Liver (tissue), 3 donors: ENCODE measurements around the gene ARMH3.

Source experiments
- EGR1 ChIP-seq, 2 donors: IDR thresholded peaks; 2 replicates each; pipeline ENCODE4 v1.6.1; 2016 to 2018; ENCODE audit warnings: antibody characterized with exemption in 2 of 2, low read depth in 2 of 2
- FOXA1 ChIP-seq: IDR thresholded peaks from 2 replicates; pipeline ENCODE4 v1.6.1; 2016; ENCODE audit warnings: antibody characterized with exemption
- GABPA ChIP-seq, 2 donors: IDR thresholded peaks in 1 of 2; conservative IDR thresholded peaks in 1 of 2; 2 replicates each; pipeline ENCODE4 v1.6.1; 2016; ENCODE audit warnings: antibody characterized with exemption in 2 of 2, mild to moderate bottlenecking in 1 of 2, moderate library complexity in 1 of 2
- JUND ChIP-seq, 2 donors: IDR thresholded peaks; 2 replicates each; pipeline ENCODE4 v1.6.1; 2016; ENCODE audit warnings: antibody characterized with exemption in 2 of 2
- NR2F2 ChIP-seq: IDR thresholded peaks from 2 replicates; pipeline ENCODE4 v1.6.1; 2016; ENCODE audit warnings: antibody characterized with exemption
- RAD21 ChIP-seq, 2 donors: IDR thresholded peaks; 2 replicates each; pipeline ENCODE4 v1.6.1; 2016; ENCODE audit warnings: antibody characterized with exemption in 2 of 2, mild to moderate bottlenecking in 2 of 2
- SP1 ChIP-seq: IDR thresholded peaks from 2 replicates; pipeline ENCODE4 v1.6.1; 2018; ENCODE audit warnings: antibody characterized with exemption, mild to moderate bottlenecking
- TAF1 ChIP-seq: conservative IDR thresholded peaks from 2 replicates; pipeline ENCODE4 v1.6.1; 2016; ENCODE audit warnings: antibody characterized with exemption, mild to moderate bottlenecking
- YY1 ChIP-seq: IDR thresholded peaks from 2 replicates; pipeline ENCODE4 v1.6.1; 2016; ENCODE audit warnings: antibody characterized with exemption, mild to moderate bottlenecking
- TF ChIP-seq, protein P1 (sequence below): IDR thresholded peaks from 2 replicates; pipeline ENCODE4 v1.6.1; 2016; ENCODE audit warnings: antibody characterized with exemption
- TF ChIP-seq, protein P2 (sequence below): fragments of 150-350 bp; IDR thresholded peaks from 2 replicates; pipeline ENCODE4 v1.5.1; 2017; ENCODE audit warnings: improper control_type of control experiment, low read depth, low read length; ENCODE audit not compliant: missing input control
- TF ChIP-seq, protein P3 (sequence below): IDR thresholded peaks from 2 replicates; pipeline ENCODE4 v1.6.1; 2016; ENCODE audit warnings: antibody characterized with exemption
- TF ChIP-seq, protein P4 (sequence below): IDR thresholded peaks from 2 replicates; pipeline ENCODE4 v1.6.1; 2016; ENCODE audit warnings: antibody characterized with exemption, mild to moderate bottlenecking
- TF ChIP-seq, protein P5 (sequence below): IDR thresholded peaks from 2 replicates; pipeline ENCODE4 v1.6.1; 2016; ENCODE audit warnings: antibody characterized with exemption
- donor health status: healthy.
- donor health status: healthy.

DNA sequence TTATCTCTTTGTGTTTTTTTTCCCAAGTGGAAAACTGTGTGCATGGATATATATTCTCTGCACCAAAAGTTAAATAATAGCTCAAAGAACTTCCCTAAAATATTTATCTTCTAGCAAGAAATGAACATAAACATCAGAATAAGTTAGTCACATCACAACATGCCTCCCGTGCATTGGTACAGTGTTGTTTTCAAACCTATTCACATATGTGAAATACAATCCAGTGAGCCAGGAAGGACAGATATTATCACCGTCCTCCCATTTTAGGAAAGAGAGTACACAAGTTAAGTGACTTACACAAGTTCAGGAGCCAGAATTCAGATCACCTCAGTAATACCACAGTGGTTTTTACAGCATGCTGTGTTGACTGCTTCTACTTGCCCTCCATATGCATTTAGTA lies 22.2 kb downstream of the ARMH3 start:
- TF ChIP-seq, protein P1, sequence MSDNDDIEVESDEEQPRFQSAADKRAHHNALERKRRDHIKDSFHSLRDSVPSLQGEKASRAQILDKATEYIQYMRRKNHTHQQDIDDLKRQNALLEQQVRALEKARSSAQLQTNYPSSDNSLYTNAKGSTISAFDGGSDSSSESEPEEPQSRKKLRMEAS: no peak
- TF ChIP-seq, protein P2, sequence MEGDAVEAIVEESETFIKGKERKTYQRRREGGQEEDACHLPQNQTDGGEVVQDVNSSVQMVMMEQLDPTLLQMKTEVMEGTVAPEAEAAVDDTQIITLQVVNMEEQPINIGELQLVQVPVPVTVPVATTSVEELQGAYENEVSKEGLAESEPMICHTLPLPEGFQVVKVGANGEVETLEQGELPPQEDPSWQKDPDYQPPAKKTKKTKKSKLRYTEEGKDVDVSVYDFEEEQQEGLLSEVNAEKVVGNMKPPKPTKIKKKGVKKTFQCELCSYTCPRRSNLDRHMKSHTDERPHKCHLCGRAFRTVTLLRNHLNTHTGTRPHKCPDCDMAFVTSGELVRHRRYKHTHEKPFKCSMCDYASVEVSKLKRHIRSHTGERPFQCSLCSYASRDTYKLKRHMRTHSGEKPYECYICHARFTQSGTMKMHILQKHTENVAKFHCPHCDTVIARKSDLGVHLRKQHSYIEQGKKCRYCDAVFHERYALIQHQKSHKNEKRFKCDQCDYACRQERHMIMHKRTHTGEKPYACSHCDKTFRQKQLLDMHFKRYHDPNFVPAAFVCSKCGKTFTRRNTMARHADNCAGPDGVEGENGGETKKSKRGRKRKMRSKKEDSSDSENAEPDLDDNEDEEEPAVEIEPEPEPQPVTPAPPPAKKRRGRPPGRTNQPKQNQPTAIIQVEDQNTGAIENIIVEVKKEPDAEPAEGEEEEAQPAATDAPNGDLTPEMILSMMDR: no peak
- no peak for TF ChIP-seq GABPA (IDR thresholded peaks at IDR 0.05 in 1 of 2, conservative IDR thresholded peaks at IDR 0.05 in 1 of 2)
- TF ChIP-seq, protein P3, sequence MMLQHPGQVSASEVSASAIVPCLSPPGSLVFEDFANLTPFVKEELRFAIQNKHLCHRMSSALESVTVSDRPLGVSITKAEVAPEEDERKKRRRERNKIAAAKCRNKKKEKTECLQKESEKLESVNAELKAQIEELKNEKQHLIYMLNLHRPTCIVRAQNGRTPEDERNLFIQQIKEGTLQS: no peak
- no peak for TF ChIP-seq EGR1 (IDR thresholded peaks at IDR 0.05; ENCODE audit: low read depth in 2 of 2)
- TF ChIP-seq TAF1: no peak
- no peak for TF ChIP-seq JUND (IDR thresholded peaks at IDR 0.05)
- TF ChIP-seq, protein P4, sequence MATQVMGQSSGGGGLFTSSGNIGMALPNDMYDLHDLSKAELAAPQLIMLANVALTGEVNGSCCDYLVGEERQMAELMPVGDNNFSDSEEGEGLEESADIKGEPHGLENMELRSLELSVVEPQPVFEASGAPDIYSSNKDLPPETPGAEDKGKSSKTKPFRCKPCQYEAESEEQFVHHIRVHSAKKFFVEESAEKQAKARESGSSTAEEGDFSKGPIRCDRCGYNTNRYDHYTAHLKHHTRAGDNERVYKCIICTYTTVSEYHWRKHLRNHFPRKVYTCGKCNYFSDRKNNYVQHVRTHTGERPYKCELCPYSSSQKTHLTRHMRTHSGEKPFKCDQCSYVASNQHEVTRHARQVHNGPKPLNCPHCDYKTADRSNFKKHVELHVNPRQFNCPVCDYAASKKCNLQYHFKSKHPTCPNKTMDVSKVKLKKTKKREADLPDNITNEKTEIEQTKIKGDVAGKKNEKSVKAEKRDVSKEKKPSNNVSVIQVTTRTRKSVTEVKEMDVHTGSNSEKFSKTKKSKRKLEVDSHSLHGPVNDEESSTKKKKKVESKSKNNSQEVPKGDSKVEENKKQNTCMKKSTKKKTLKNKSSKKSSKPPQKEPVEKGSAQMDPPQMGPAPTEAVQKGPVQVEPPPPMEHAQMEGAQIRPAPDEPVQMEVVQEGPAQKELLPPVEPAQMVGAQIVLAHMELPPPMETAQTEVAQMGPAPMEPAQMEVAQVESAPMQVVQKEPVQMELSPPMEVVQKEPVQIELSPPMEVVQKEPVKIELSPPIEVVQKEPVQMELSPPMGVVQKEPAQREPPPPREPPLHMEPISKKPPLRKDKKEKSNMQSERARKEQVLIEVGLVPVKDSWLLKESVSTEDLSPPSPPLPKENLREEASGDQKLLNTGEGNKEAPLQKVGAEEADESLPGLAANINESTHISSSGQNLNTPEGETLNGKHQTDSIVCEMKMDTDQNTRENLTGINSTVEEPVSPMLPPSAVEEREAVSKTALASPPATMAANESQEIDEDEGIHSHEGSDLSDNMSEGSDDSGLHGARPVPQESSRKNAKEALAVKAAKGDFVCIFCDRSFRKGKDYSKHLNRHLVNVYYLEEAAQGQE: no peak
- no peak for TF ChIP-seq YY1
- TF ChIP-seq RAD21 (IDR thresholded peaks at IDR 0.05): no peak
- TF ChIP-seq NR2F2: no peak
- TF ChIP-seq, protein P5, sequence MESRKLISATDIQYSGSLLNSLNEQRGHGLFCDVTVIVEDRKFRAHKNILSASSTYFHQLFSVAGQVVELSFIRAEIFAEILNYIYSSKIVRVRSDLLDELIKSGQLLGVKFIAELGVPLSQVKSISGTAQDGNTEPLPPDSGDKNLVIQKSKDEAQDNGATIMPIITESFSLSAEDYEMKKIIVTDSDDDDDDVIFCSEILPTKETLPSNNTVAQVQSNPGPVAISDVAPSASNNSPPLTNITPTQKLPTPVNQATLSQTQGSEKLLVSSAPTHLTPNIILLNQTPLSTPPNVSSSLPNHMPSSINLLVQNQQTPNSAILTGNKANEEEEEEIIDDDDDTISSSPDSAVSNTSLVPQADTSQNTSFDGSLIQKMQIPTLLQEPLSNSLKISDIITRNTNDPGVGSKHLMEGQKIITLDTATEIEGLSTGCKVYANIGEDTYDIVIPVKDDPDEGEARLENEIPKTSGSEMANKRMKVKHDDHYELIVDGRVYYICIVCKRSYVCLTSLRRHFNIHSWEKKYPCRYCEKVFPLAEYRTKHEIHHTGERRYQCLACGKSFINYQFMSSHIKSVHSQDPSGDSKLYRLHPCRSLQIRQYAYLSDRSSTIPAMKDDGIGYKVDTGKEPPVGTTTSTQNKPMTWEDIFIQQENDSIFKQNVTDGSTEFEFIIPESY: no peak
- no peak for TF ChIP-seq SP1
- TF ChIP-seq FOXA1: no peak
